Middle frontal gyrus (tissue), 1 donor: ENCODE measurements around the gene SERPINC1.
"Not testable (repeated sequence)": the region's sequence is repeated elsewhere in the genome, so short reads cannot be mapped to it uniquely, and the experiment has no call there.

ENCODE experiments used
- DNase-seq: peaks from one replicate; pipeline ENCODE4 v3.0.0-alpha.2; 2015; ENCODE audit warnings: low spot score; ENCODE audit errors: extremely low spot score

SERPINC1 gene

DNA sequence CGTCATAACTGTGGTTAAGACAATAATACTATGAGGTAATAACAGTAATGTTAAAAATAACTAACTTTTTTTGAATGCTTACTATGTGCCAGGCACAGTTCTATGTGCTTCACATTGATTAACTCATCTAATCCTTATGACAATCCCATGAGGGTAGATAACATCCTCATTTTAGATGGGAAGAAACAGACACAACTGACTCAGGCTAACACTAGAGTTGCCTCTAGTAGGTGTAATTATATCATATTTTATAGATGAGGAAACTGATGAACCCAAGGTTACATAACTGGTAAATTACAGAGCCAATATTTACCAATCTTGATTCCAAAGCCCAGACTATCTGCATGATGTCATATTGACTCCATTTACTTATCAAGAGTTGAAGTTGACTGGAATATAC is 23.5 kb downstream of the SERPINC1 start:
- DNase-seq = no peak

DNA sequence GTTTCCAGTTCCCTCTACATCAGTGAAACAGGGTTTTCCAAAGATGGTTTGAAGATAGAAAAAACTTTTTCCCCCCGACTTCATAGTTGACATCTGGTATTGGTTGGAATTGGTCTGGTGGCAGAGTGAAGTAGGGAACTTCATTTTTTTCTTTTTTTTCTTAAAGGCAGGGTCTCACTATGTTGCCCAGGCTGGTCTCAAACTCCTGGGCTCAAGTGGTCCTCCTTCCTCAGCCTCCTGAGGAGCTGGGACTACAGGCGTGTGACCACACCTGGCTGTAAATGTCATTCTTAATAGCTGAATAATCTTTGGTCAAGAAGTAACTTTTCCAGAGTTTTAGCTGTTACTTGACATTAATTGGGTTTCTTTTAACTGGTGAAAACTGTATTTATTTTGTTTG is 27.2 kb downstream of the SERPINC1 start:
- DNase-seq = no peak

DNA sequence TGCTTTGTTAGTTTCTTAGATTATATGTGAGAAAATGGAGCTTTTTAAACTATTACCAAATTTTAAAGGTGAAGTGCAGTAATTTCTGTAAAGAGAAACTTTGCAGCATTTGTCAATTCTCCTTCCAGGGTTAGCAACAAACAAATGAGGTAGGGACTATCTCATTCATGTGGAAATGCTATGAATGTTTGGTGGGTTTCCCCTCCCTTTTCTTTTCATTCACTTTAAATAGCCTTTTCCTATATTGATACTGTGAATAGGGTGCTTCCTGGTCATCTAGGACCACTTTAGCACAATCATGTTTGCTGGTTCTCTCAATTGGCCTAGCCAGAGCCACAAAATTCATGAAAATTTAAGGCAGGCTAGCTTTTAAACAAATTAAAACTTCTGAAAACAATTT is 28.4 kb downstream of the SERPINC1 start:
- no peak for DNase-seq

DNA sequence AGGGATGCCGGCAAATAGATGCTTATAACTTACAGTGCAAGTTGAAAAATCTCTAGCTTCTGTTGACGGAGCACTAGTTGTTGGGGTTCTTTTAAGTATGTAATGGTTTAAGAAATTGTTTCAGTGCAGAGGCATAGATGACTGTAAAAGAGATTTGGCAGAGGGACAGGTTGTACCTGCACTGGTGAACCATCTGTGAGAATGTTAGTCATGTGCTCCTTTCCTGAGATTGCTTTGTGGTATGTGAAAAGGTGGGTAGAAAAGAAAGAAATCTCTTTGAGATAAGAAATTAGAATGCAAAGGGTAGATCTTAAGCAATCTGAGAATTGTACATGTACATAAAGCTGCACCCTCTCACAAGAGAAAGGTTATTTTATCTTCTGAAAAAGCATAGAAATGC is 29.5 kb downstream of the SERPINC1 start:
- no peak for DNase-seq

DNA sequence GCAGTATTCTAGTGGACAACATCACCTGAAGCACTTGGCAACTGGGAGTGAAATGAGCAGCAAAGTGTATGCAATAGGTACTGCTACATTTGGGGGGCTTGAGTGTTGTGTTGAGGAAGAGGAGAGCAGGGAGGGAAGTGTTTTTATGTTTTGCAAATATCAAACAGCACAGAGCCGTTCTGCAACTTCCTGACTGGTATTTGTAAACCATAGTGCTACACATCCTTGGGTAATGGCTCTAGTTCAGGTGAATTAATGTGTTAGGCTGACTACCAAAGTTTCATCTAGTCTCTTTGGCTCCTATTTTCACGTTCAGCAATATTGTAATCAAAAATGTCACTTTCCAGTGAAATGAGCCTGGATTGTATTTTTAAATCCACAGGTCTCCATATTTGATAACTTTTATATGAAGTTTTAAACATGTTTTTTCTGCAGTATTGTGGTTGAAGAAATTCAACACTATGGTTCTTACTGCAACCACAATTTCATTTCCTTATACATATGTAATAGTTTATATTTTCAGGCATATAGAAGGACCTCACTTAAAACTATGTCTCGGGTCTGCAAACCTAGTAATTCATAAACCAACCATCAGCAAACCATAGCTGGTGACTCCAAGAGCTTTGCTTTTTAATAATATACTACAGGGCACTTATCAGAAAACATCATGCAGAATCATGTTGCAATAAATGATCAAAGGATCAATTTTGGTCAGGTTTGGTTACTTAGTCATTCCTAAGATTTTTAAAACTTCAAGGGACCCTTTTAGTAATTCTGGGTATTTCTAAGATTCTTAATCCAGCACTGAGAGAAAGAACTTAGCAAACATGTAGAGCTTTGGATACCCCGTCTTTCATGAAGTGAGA is 30.1 kb downstream of the SERPINC1 start:
- no peak for DNase-seq

DNA sequence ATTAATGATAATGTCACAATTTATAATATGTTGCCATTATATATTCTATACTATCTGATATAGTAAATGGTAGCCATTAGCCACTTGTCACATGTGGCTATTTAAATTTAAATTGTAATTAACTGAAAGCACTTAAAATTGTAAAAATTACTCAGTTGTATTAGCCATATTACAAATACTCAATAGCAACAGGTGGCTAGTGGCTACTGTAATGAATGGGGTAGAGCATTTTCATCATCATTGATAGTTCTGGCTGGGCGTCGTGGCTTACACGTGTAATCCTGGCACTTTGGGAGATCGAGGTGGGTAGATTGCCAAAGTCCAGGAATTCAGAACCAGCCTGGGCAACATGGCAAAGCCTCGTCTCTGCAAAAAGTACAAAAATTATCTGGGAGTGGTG is 32.4 kb downstream of the SERPINC1 start:
- DNase-seq = no peak

DNA sequence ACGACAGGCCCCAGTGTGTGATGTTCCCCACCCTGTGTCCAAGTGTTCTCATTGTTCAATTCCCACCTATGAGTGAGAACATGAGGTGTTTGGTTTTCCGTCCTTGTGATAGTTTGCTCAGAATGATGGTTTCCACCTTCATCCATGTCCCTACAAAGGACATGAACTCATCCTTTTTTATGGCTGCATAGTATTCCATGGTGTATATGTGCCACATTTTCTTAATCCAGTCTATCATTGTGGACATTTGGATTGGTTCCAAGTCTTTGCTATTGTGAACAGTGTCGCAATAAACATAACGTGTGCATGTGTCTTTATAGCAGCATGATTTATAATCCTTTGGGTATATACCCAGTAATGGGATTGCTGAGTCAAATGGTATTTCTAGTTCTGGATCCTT is 36.0 kb downstream of the SERPINC1 start:
- not testable (repeated sequence) for DNase-seq

DNA sequence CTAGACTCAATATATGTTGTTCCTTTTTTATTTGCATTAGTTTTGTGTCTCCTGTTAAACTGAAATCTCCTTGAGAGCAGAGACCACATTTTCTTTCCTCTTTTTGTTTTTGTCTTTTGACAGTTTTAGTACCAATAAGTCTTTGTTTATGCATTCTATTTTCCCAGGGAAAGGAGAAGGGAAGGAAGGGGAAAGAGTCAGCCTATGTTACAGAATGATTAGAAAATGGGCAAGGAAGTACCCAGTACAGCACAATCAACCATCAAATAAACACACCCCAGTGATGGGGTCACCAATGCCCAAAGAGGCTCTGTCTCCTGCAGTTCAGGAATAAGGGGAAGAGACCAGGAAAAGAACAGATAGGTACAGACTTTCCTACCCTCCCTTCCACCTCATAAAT is 38.9 kb downstream of the SERPINC1 start:
- no peak for DNase-seq

DNA sequence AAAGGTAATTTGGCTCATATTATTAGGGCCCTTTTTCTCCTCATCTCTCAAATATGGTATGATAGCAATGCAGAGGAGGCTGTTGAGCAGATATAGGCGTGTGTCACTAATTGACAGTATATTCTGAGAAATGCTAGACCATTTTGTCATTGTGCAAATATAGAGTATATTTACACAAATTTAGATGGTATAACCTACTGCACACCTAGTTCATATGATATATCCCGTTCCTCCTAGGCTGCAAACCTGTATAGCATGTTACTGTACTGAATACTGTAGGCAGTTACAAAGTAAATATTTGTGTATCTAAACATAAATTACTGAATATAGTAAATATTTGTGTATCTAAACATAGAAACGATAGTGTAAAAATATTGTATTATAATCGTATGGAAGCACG is 40.4 kb downstream of the SERPINC1 start:
- DNase-seq = no peak

DNA sequence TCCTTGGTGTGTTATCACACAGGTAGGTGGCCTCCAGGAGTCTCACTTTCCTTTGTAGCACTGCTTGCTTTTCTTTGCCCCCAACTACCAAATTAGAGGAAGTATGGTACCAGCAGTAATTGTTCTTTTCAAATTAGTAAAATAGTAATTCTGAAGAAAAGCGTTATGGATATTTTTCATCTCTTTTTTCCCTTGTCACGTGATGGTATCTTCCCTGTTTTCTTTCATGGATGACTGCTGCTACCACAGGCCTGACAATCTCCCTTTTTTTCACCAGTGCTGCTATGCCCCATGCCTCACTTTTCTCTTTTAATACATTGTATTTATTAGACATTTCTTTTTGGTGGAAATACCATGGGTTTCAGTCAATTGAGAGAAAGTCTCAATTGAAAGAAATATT is 45.6 kb downstream of the SERPINC1 start:
- DNase-seq = no peak

DNA sequence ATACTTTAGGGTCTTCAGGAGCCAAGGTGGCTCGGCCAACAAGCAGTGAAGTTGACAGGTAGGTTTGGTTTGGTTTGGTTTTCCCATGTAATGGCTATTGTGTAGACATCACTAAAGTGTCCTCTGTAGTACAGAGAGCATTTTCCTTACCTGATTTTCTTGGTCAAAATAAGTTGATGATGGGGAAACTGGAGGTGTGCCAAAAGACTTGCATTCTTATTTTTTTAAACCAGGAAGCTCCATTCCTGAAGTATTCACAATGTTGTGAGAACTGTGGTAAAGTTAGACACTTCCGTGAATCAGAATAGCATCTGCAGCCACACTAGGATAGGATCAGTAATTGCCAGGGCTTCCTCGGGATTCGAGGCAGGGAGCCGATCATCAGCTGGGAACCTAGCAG is 46.0 kb downstream of the SERPINC1 start:
- no peak for DNase-seq

DNA sequence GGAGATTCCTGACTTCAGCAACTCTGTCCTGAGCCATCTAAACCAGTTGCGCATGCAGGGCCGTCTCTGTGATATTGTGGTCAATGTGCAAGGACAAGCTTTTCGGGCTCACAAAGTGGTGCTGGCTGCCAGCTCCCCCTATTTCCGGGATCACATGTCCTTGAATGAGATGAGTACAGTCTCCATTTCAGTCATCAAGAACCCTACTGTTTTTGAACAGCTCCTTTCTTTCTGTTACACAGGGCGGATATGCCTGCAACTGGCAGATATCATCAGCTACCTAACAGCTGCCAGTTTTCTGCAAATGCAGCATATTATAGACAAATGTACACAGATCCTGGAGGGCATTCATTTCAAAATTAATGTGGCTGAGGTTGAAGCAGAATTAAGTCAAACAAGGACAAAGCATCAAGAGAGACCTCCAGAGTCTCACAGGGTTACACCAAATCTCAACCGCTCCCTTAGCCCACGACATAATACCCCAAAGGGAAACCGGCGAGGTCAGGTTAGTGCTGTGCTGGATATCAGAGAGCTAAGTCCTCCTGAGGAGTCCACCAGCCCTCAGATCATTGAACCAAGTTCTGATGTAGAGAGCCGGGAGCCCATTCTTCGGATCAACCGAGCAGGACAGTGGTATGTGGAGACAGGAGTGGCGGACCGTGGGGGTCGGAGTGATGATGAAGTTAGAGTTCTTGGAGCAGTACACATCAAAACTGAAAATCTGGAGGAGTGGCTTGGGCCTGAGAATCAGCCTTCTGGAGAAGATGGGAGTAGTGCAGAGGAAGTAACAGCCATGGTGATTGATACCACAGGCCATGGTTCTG is 46.7 kb downstream of the SERPINC1 start:
- DNase-seq = no peak

DNA sequence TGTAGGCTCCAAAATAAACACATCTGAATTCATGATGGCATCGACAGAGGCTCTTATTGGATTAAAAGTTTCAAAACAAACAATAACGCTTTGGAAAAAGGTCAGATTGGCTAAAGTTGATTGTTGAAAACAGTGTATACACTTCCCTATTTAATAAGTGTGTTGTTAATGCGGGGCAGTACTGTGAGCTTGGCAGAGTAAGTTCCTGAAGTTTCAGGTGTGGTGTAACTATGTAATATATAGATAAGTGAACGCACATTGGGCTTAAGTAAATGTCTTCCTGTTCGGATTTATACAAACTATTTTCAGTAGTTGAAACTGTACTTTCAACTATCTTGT is 48.1 kb downstream of the SERPINC1 start:
- no peak for DNase-seq

DNA sequence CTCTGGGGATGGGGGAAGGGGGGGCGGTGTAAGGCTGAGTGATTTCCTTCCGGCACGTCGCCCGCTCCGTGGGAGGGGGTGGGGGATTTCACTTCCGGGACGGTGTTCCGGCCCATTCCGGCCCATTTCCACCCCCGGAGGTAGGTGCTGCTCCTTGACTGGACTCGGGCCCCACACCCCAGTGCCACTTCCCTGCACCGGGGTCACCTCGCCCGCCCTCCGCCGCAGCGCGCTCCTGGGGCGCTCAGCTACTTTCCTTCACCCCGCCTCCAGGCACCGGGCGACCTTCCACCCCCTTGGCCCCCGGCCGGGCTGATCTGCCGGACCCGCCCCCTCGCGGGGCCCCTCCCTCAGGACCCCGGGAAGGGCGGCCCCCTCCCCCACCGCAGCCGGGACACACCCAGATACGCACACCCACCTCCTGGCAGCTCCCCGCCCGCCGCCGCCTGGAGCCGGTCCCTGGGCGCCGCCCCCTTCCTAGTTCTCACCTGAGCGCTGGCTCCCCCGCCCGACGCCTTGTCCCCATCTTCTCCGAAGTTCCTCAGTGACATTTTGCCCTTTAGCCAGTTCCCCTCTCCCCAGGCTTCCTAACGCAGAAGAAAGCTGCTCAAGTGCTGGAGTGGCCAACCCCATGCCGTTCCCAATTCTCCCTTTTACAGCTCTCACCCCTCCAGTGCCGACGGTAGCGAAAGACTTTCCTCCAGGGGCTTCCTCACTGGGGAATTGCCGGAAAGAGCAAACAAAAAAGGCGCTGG is 48.7 kb downstream of the SERPINC1 start, which contains the start of gene ZBTB37:
ZBTB37 (plus strand) TSS at position 115 of the 755 bp plus-strand sequence. CDS start 1,846 bp downstream, outside the sequence.
- no peak for DNase-seq

DNA sequence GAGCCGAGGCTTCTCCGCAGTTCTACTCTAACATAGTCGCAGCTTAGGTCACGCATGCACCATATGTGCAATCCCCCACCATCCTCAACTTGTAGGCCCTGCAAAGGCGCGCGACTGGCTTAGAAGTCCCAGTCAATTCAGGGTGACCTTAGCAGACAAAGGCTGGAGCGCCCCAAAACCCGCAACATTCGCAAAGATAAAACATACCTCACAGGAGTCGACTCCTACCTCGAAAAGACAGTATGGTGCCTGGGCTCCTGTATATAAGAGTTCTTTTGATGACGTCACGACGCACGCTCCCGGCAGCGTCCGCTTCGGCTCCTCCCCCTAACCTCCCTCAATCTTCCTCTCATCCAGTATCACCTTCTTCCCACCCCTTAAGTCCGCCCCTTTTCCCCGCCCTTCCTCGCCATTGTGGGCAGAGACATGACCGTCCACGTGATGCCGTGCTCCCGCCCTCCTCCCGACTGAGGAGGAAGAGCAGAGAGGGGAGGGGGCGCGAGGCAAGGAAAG is 49.3 kb downstream of the SERPINC1 start, which contains the start of gene GAS5:
GAS5 (minus strand) TSS at position 237 of the 513 bp plus-strand sequence.
- DNase-seq = peak; percentile 96

DNA sequence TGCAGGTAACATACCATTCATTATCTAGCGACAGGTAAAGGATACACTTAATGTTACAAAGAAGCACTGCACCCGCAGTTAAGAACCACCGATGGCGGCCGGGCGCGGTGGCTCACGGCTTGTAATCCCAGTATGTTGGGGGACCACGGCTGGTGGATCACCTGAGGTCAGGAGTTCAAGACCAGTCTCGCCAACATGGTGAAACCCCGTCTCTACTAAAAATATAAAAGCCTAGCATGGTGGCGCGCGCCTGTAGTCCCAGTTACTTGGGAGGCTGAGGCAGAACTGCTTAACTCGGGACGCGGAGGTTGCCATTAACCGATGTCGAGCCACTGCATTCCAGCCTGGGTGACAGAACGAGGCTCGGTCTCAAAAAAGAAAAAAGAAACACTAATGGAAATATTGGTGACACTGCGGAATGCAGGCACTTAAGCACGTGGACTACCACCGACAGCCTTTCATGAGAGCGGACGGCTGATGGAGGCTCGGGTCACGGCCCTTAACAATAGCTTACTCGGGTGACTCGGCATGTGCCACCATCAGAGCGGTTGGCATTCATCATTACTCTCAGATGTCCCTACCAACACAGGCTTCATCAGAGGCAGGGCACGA is 49.9 kb downstream of the SERPINC1 start:
- DNase-seq = no peak

DNA sequence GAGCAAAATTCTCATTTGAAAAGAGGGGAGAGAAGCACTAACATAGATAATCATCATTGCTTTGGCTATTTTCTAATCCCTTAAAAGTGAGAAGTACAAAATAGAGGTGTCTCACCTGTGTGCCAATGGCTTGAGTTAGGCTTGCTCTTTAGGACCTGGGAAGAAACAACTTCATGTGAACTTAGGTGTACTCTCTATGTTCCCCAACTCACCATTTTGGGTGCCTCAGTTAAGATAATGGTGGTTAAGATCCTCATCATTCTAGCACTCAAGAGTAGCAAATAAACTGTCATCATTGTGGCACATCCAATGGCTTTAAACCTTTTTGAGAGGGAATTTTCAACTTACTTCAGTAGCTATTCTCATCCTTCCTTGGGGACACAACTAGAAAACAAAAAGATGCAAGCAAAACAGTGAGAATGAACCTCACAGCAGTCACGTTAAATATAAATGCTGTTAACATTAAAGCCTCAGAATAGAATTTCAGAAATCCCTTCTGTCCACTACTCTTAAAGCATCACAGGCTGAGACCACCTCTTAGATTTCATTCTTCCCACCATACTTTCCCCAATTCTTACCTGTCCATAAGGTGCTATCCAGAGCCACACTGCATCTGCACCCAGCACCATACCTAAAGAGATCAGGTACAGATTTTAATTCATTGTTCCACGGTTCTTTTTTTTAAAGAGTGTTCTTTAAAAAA is 50.6 kb downstream of the SERPINC1 start:
- no peak for DNase-seq

DNA sequence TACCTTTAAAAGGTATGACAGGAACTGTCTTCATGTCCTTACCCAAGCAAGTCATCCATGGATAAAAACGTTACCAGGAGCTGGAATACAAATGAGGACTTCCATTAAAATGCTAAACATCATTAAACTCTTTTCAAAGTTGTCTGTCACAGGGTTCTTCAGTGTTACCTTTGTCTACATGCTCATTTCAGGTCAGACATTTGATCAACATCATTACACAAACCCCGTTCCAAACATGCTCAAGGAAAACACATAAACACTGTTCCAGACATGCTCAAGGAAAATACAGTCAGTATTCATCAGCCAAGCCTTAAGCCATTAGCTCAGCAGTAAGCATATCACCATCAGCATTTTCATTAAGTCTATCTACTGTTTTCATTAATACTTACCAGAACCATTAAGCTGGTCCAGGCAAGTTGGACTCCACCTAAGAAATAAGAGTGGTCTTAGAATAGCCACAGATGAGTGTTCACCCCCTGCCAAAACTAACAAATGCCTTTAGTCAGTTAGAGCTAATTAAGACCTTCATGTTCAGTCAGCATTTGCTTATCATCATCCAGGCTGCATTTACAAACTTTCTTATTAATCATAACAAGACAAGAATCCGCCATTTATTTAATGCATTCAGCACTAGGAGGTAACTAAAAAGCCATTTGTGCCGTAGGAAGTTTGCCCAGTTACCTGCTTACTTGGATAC is 51.5 kb downstream of the SERPINC1 start:
- no peak for DNase-seq

DNA sequence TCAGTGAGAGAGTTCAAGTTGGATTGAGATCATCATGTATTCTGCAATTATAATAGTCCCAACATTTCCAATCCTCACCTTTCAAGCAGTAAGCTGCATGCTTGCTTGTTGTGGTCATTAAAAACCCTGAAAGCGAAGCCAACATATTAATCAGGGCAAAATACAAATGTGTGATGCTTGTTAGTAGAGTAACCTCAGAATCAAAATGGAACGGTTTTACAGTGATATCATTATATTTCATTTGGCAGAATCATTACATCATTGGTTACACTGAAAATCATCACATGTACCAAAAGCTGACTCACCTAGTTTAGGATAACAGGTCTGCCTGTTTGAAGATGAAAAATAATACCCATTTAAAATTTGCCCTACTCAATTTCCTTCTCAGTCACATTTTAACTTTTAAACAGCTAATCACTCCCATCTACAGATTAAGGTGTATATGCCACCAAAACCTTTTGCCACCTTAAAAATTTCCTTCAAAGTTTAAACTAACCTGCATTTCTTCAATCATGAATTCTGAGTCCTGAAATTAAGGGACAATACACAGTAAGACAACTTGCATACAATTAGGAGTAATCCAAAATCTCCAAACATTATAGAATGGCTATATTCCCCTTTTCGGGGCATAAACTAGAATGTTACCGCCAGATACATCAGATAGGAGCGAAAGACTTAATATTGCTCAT is 52.8 kb downstream of the SERPINC1 start:
- DNase-seq = no peak
